Measurements from ENCODE around the gene SDK2. TPM values are rescaled to one million over a fixed set of nuclear protein-coding genes. Genes with fewer than 3 reads are reported as not detected.
"Not testable (repeated sequence)": the region's sequence is repeated elsewhere in the genome, so short reads cannot be mapped to it uniquely, and the experiment has no call there.

SDK2 gene
- total RNA-seq, 4 donors from 2014 or later = 0.18 to 3.3 (median 1.2) TPM

- no peaks in the 10 kb centered on the region for H3K4me1 ChIP-seq
- H3K9me3 ChIP-seq = no peaks in the 10 kb centered on the region
- no peaks in the 10 kb centered on the region for H3K27me3 ChIP-seq
- DNase-seq = no peak
- no peak for TF ChIP-seq POLR2A (IDR thresholded peaks at IDR 0.05)
- TF ChIP-seq, protein P1, sequence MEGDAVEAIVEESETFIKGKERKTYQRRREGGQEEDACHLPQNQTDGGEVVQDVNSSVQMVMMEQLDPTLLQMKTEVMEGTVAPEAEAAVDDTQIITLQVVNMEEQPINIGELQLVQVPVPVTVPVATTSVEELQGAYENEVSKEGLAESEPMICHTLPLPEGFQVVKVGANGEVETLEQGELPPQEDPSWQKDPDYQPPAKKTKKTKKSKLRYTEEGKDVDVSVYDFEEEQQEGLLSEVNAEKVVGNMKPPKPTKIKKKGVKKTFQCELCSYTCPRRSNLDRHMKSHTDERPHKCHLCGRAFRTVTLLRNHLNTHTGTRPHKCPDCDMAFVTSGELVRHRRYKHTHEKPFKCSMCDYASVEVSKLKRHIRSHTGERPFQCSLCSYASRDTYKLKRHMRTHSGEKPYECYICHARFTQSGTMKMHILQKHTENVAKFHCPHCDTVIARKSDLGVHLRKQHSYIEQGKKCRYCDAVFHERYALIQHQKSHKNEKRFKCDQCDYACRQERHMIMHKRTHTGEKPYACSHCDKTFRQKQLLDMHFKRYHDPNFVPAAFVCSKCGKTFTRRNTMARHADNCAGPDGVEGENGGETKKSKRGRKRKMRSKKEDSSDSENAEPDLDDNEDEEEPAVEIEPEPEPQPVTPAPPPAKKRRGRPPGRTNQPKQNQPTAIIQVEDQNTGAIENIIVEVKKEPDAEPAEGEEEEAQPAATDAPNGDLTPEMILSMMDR (IDR thresholded peaks at IDR 0.05) = no peak
- no peak overlapping the region for H3K4me3 ChIP-seq
- H3K36me3 ChIP-seq = no peaks in the 10 kb centered on the region
- no peak overlapping the region for H3K27ac ChIP-seq
Observed at GRCh38 chr17:73480740-73481139, 163.5 kb downstream of the SDK2 start.

DNA sequence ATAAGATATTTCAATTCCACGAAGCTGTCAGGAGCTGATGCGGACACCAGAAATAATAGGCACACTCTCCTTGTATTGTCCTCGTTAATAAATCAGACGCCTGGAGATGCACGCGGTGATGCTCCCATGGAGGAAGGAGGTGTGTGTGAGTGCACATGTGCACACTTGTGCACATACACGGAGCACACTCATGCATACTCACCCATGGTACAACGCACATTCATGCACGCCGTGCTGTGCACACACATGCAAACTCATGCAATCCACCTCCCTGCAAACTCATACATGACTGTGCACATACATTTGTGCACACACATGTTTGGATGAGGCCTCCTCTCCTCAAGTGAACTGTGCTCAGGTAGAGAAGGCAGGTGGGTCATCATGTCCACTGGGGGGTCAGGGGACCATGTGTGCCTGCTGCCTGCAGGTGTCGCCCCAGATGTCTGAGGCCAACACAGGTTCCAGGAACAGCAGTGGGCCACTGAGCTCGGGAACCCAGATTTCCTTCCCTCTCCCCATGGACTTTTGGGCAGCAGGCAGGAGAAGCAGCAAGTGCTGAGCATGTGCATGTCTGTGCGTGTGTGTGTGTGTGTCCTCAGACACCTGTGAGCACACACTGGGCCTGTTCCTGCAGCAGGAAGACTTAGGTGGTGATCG, 165.3 kb downstream of the SDK2 start:
- Histone ChIP-seq H3K27me3 (no peaks in the 10 kb centered on the region), H3K27ac (no peak overlapping the region), H3K9me3 (no peaks in the 10 kb centered on the region), H3K4me1 (peaks cover 0 to 5% (median 0%) of the 10 kb centered on the region in 4 donors), H3K36me3 (no peaks in the 10 kb centered on the region), H3K4me3 (no peak overlapping the region)
- no peak for DNase-seq
- no peak for TF ChIP-seq POLR2A (IDR thresholded peaks at IDR 0.05)
- TF ChIP-seq, protein P1 (IDR thresholded peaks at IDR 0.05) = no peak

DNA sequence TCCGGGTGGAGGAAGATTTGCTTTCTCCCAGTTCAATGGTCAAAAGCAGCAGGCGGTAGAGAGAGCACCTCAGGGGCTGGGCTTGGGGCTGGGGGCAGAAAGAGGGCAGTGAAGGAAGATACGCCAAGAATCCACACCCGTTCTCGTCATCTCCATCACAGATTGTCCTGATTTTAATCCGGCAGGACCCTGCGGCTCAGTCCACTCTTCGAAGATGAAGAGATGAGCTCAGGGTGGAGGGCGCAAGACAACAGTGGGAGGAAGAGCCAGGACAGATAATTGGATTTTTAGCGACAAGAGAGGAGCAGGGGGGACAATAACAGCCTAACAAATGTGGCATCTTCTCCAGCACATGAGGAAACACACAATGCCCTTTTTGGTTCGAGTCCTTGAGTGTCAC, 165.9 kb downstream of the SDK2 start:
- Histone ChIP-seq H3K27me3 (no peaks in the 10 kb centered on the region), H3K36me3 (no peaks in the 10 kb centered on the region), H3K4me1 (peaks cover 0 to 5% (median 0%) of the 10 kb centered on the region in 4 donors), H3K9me3 (no peaks in the 10 kb centered on the region), H3K4me3 (no peak overlapping the region), H3K27ac (no peak overlapping the region)
- TF ChIP-seq POLR2A (IDR thresholded peaks at IDR 0.05) = no peak
- TF ChIP-seq, protein P1 (IDR thresholded peaks at IDR 0.05) = no peak
- DNase-seq = no peak

- Histone ChIP-seq H3K27ac (no peak overlapping the region), H3K9me3 (no peaks in the 10 kb centered on the region), H3K4me3 (no peak overlapping the region), H3K27me3 (no peaks in the 10 kb centered on the region), H3K4me1 (peaks cover 0 to 5% (median 0%) of the 10 kb centered on the region in 4 donors), H3K36me3 (no peaks in the 10 kb centered on the region)
- TF ChIP-seq POLR2A (IDR thresholded peaks at IDR 0.05) = no peak
- TF ChIP-seq, protein P1 (IDR thresholded peaks at IDR 0.05) = no peak
- DNase-seq = no peak
Observed at GRCh38 chr17:73476890-73477350, 167.3 kb downstream of the SDK2 start.

DNA sequence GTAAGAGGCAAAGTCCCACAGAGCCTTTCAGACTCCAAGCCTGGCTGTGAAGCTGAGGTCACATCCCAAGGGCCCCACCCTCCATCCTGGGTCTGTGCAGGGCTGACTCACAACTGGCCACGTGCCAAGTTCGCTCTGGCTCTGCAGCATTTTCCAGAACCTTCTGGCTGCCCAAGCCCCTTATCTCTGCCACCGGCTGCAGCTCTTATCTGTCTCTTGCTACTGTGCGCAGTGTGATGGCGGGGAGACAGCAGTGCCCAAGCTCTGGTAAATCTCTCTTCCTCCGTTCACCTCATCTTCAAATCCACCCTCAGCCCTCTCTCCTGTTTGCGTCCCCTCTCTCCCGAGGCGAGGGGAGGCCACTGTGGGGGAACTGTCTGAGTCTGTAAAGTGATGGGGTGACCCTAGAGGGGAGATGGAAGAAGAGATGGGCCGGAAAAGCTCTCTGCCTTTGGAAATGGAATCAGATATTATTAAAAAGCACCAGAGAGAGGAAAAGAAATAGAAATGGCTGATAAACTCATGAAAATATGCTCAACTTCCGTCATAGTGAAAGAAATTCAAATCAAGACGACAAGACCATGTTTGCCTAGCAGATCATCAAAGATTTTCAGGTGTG, 169.8 kb downstream of the SDK2 start:
- Histone ChIP-seq H3K4me1 (peaks cover 0 to 5% (median 0%) of the 10 kb centered on the region in 4 donors), H3K27ac (no peak overlapping the region), H3K36me3 (no peaks in the 10 kb centered on the region), H3K9me3 (no peaks in the 10 kb centered on the region), H3K27me3 (no peaks in the 10 kb centered on the region), H3K4me3 (no peak overlapping the region)
- peak in 2 of 3 donors; percentile 77 to 80 for DNase-seq
- no peak for TF ChIP-seq POLR2A (IDR thresholded peaks at IDR 0.05)
- TF ChIP-seq, protein P1 (IDR thresholded peaks at IDR 0.05) = no peak

DNA sequence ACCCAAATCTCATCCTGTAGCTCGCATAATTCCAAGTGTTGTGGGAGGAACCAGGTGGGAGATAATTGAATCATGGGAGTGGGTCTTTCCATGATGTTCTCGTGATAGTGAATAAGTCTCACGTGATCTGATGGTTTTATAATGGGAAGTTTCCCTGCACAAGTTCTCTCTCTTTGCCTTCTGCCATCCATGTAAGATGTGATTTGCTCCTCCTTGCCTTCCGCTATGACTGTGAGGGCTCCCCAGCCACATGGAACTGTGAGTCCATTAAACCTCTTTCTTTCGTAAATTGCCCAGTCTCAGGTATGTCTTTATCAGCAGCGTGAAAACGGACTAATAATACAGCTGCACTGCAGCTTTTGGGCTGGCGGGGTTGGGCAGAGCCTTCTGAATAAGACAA, 171.5 kb downstream of the SDK2 start:
- H3K4me1 ChIP-seq, H3K4me3 ChIP-seq, H3K27me3 ChIP-seq, H3K9me3 ChIP-seq, H3K36me3 ChIP-seq, H3K27ac ChIP-seq, DNase-seq: not testable (repeated sequence)

Measured in Peyer's patch (tissue), 4 donors.